Heart left ventricle (tissue), 16 donors: Measurements from ENCODE around the gene UGP2. TPM values are rescaled to one million over a fixed set of nuclear protein-coding genes. Genes with fewer than 3 reads are reported as not detected.

ENCODE experiments used
- ATAC-seq, 4 donors: fragments of 200-7000 bp; cut with Tn5 transposase; one replicate each; pipeline ENCODE4 v1.9.1; 2020 to 2022; ENCODE audit warnings: moderate library complexity in 4 of 4, mild to moderate bottlenecking in 3 of 4, moderate number of reproducible peaks in 1 of 4
- DNase-seq, 5 donors: peaks; one replicate each; pipeline ENCODE4 v3.0.0-alpha.2; 2020
- H3K27ac ChIP-seq, 12 donors: fragments of 200-600 bp; sonication (generic) in 4 of 12; one replicate each; pipeline versions ENCODE4 v1.5.0 to v1.8.0; 2016 to 2022; ENCODE audit warnings: mild to moderate bottlenecking in 2 of 12
- H3K27me3 ChIP-seq, 9 donors: fragments of 200-600 bp; sonication (generic) in 2 of 9; one replicate each; pipeline versions ENCODE4 v1.5.1 to v1.8.0; 2016 to 2022; ENCODE audit warnings: mild to moderate bottlenecking in 3 of 9
- H3K36me3 ChIP-seq, 9 donors: fragments of 200-600 bp; sonication (generic) in 2 of 9; one replicate each; pipeline versions ENCODE4 v1.5.0 to v1.8.0; 2018 to 2022; ENCODE audit warnings: mild to moderate bottlenecking in 2 of 9
- H3K4me1 ChIP-seq, 12 donors: fragments of 200-600 bp; sonication (generic) in 4 of 12; one replicate each; pipeline versions ENCODE4 v1.5.0 to v1.8.0; 2016 to 2022; ENCODE audit warnings: mild to moderate bottlenecking in 3 of 12
- H3K4me3 ChIP-seq, 12 donors: fragments of 200-600 bp; sonication (generic) in 4 of 12; one replicate each; pipeline versions ENCODE4 v1.5.0 to v1.8.0; 2017 to 2022; ENCODE audit warnings: mild to moderate bottlenecking in 9 of 12, moderate library complexity in 4 of 12
- H3K9me3 ChIP-seq, 12 donors: fragments of 200-600 bp; sonication (generic) in 4 of 12; one replicate each; pipeline versions ENCODE4 v1.5.0 to v1.8.0; 2016 to 2022; ENCODE audit warnings: mild to moderate bottlenecking in 1 of 12
- CTCF ChIP-seq, 12 donors: fragments of 200-600 bp; sonication (generic) in 4 of 12; IDR thresholded peaks; one replicate each; pipeline versions ENCODE4 v1.5.0 to v1.8.0; 2018 to 2022; ENCODE audit warnings: antibody characterized with exemption in 12 of 12, mild to moderate bottlenecking in 5 of 12
- POLR2A ChIP-seq, 2 donors: fragments of 450-650 bp; IDR thresholded peaks; one replicate each; pipeline ENCODE4 v1.6.1; 2017; ENCODE audit warnings: antibody characterized with exemption in 2 of 2, mild to moderate bottlenecking in 2 of 2, moderate library complexity in 2 of 2
- WGBS, 4 donors: extraction: QIAGEN DNeasy Blood & Tissue Kit in 2 of 4; methylation state at CpG; one replicate each; pipeline versions ENCODE4 v1.1.5 to v1.1.7; 2013 to 2018; 5-methylcytosine and 5-hydroxymethylcytosine counted together
- intact Hi-C, 10 donors: fragments of 100-400 bp; cut with DNase I; formaldehyde crosslinking; loops; one replicate each; pipeline versions ENCODE4 v1.11.1 to v1.14.2; 2022
- long read RNA-seq, 3 donors: library from polyadenylated mRNA; unstranded; transcript quantifications; one replicate each; pipeline ENCODE4 v2.0.0, GENCODE V29; 2020 to 2021
- polyA plus RNA-seq, 2 donors: library from polyadenylated mRNA; stranded (reverse); fragments of 200-250 nt; gene quantifications; one replicate each; pipeline ENCODE4 v1.2.3, GENCODE V29; 2013
- total RNA-seq, 9 donors: library from RNA; depleted of rRNA in 2 of 9; stranded (reverse); fragments of >200 nt in 2 of 9; fragmentation: NEBNext Ultra II Directional in 3 of 9; extraction: Animal tissue kit (Norgen Biotek cat#: 25700) in 3 of 9; gene quantifications; one replicate each; pipeline versions ENCODE4 v1.1.0 to v1.2.4, GENCODE V29; 2016 to 2023
- donor health status: ischemic (EF 13 %, LVEDD 7.1; RV severe dilation, severe dysfunction).
- donor health status: healthy with polysubstance abuse.
- donor health status: DM: no; HTN: yes; CAD: no.
- donor health status: DM: no; HTN: no; CAD: no.
- donor health status: ischemic (EF 25% LVEDD 6.9; RV normal size, moderate dysfunction).
- donor health status: ischemic (EF 25% LVEDD 5.7; RV mildly dilated, moderate dysfunction).
- donor health status: healthy.
- donor health status: DM: yes; HTN: yes; CAD: no.
- donor health status: ischemic (EF 35%, LVEDD 5.7; RV mildly dilated, moderate dysfunction).
- donor health status: nonischemic (EF 11% LVEDD 7.7; RV severe dilation, severe dysfunction).
- donor health status: DM: yes; HTN: yes; CAD: no.
- donor health status: PGD.
- donor health status: ischemic (EF 29% LVEDD 5.4; RV normal size, mild dysfunction).
- donor health status: nonischemic (EF 23%, LVEDD 6.1; RV moderate dilation, normal function).

The UGP2 gene
- total RNA-seq (100 to 1,000 TPM; 175 to 972 (median 331) TPM), polyA plus RNA-seq (1,000 to 10,000 TPM in 1 of 2 donors, 100 to 1,000 TPM in 1; 206 to 1,308 TPM)
- long read RNA-seq, donor 1, transcript UGP2-207 (11 exons, 2,057 nt): minor isoform, 11 of 487 reads
- long read RNA-seq, donor 1, transcript UGP2-202 (10 exons, 2,136 nt): major isoform, 275 of 487 reads
- long read RNA-seq, donor 1, transcript UGP2-201 (10 exons, 2,338 nt): minor isoform, 146 of 487 reads
- long read RNA-seq, donor 1, transcript UGP2-203 (10 exons, 1,955 nt): minor isoform, 11 of 487 reads
- long read RNA-seq, donor 1, partial matches to known transcripts: 13 of 487 reads
- long read RNA-seq, donor 1, other reads (novel, unspliced or antisense): 31 of 487 reads
- long read RNA-seq, donor 2, transcript UGP2-203 (10 exons, 1,955 nt): minor isoform, 36 of 2,360 reads
- long read RNA-seq, donor 2, transcript UGP2-202 (10 exons, 2,136 nt): minor isoform, 622 of 2,360 reads
- long read RNA-seq, donor 2, transcript UGP2-201 (10 exons, 2,338 nt): major isoform, 1,484 of 2,360 reads
- long read RNA-seq, donor 2, transcript UGP2-207 (11 exons, 2,057 nt): minor isoform, 18 of 2,360 reads
- long read RNA-seq, donor 2, partial matches to known transcripts: 107 of 2,360 reads
- long read RNA-seq, donor 2, other reads (novel, unspliced or antisense): 93 of 2,360 reads
- long read RNA-seq, donor 3, transcript UGP2-202 (10 exons, 2,136 nt): minor isoform, 190 of 991 reads
- long read RNA-seq, donor 3, transcript UGP2-201 (10 exons, 2,338 nt): major isoform, 678 of 991 reads
- long read RNA-seq, donor 3, transcript UGP2-207 (11 exons, 2,057 nt): minor isoform, 14 of 991 reads
- long read RNA-seq, donor 3, partial matches to known transcripts: 60 of 991 reads
- long read RNA-seq, donor 3, other reads (novel, unspliced or antisense): 46 of 991 reads

GRCh38 chr2:63841254-63842022, at the start of gene UGP2:
TSS of gene UGP2 (plus strand) at chr2:63841896. CDS start at chr2:63842186, 290 bp downstream.
- Histone ChIP-seq H3K4me1 (peaks cover 0 to 45% (median 30%) of the 10 kb centered on the region in 12 donors), H3K27me3 (no peaks in the 10 kb centered on the region), H3K4me3 (peak within 1 kb of the TSS; percentile 74 to 98 (median 89)), H3K27ac (peak within 1 kb of the TSS; percentile 98 to 100 (median 99)), H3K36me3 (no peaks in the 10 kb centered on the region), H3K9me3 (no peaks in the 10 kb centered on the region)
- intact Hi-C loops: loop anchor here in 6 of 10 donors (2.0 to 10.0 kb wide), 6 partner anchors 36 to 257 kb away; partner anchors contain the start of genes MDH1 (in 4 of the 6) and WDPCP (in 4 of the 6)
- DNase-seq (peak; percentile 91 to 96 (median 94)), ATAC-seq (peak; percentile 81 to 90 (median 88))
- 0 to 2% (median 1%) methylated on average over 40 to 59 of the region's 59 CpGs for WGBS, 4 donors
- TF ChIP-seq POLR2A (IDR thresholded peaks at IDR 0.05) (peak in 1 of 2 donors; percentile 77), CTCF (IDR thresholded peaks at IDR 0.05) (peak in 10 of 12 donors; percentile 7 to 68 (median 24))

- TF ChIP-seq POLR2A (IDR thresholded peaks at IDR 0.05) (no peak), CTCF (IDR thresholded peaks at IDR 0.05) (no peak)
- 93 to 100% (median 97%) methylated on average over 1 of the region's 1 CpG for WGBS, 4 donors
- no peaks in the 10 kb centered on the region for H3K36me3 ChIP-seq
- H3K9me3 ChIP-seq: no peaks in the 10 kb centered on the region
- intact Hi-C loops: no loop called here
- ATAC-seq (no peak), DNase-seq (no peak)
- H3K27me3 ChIP-seq: no peaks in the 10 kb centered on the region
- H3K4me3 ChIP-seq: no peak overlapping the region
- no peak overlapping the region for H3K27ac ChIP-seq
- peaks cover 0 to 26% (median 3%) of the 10 kb centered on the region in 12 donors for H3K4me1 ChIP-seq
Observed at GRCh38 chr2:63792530-63792929, 49.2 kb upstream of the UGP2 start.

GRCh38 chr2:63796366-63796765, 45.3 kb upstream of the UGP2 start:
- Histone ChIP-seq H3K4me3 (no peak overlapping the region), H3K27ac (no peak overlapping the region), H3K4me1 (peaks cover 0 to 10% (median under 1%) of the 10 kb centered on the region in 12 donors), H3K36me3 (no peaks in the 10 kb centered on the region), H3K27me3 (no peaks in the 10 kb centered on the region), H3K9me3 (no peaks in the 10 kb centered on the region)
- intact Hi-C loops: no loop called here
- no peak for TF ChIP-seq POLR2A (IDR thresholded peaks at IDR 0.05)
- no peak for TF ChIP-seq CTCF (IDR thresholded peaks at IDR 0.05)
- peak; percentile 32 to 67 (median 42) for ATAC-seq
- no peak for DNase-seq
- 82 to 100% (median 96%) methylated on average over 1 of the region's 1 CpG for WGBS, 4 donors
